Measurements from ENCODE around the gene TMEM134. TPM values are rescaled to one million over a fixed set of nuclear protein-coding genes. Genes with fewer than 3 reads are reported as not detected.

Gene TMEM134
- total and polyA plus RNA-seq, 9 of the 15 experiments (the other 6 are each of a cell fraction or from before 2014, with no cell fraction given), result 0.63 to 48.4 (median 10.7) TPM

- H3K9me1 ChIP-seq (ENCODE audit: control insufficient read depth, insufficient read depth, low read length), result peaks cover 4% of the 10 kb centered on the region
- H3K4me3 ChIP-seq, result peak overlapping the region; percentile 83; the same call in 1 of the 2 replicates
- peaks cover 9 to 43% of the 10 kb centered on the region in 2 experiments; a peak in 4 of 5 replicates for H3K4me1 ChIP-seq (replicated peaks in 1 of 2; ENCODE audit: control insufficient read depth in 2 of 2, insufficient read depth in 2 of 2, low read length in 2 of 2)
- ChIA-PET CTCF (ENCODE audit: low intra/inter-chr PET ratio) (interaction anchor here (1.6 kb wide), 1 partner anchor 29 kb away, joined by 3 read pairs; no protein-coding TSS in a partner anchor), POLR2A (interaction anchor here (3.6 kb wide), 1 partner anchor 8 kb away, joined by 21 read pairs; the partner anchor contains the start of gene PTPRCAP)
- WGBS (ENCODE audit: insufficient coverage, low coverage, missing lambda C conversion rate), result 68% methylated on average over 11 of the region's 11 CpGs
- no peak overlapping the region for H2AFZ ChIP-seq (ENCODE audit: low read depth, low read length)
- H3K4me2 ChIP-seq (ENCODE audit: insufficient read depth, low read length), result peak overlapping the region; percentile 93
- ATAC-seq (no peak), FAIRE-seq (no peak), DNase-seq (ENCODE audit: extremely low read depth in 1 of 4, low spot score in 3 of 4) (no peak)
- peaks cover 55% of the 10 kb centered on the region; the same call in 2 of the 3 replicates for H3K36me3 ChIP-seq (ENCODE audit: control insufficient read depth, insufficient read depth, low read length)
- no peak overlapping the region for H3K27ac ChIP-seq (ENCODE audit: extremely low read depth, low read depth, low read length)
- H3K9me3 ChIP-seq (replicated peaks; ENCODE audit: control insufficient read depth, insufficient read depth, low read depth, low read length), result no peaks in the 10 kb centered on the region
- no peaks in the 10 kb centered on the region for H4K20me1 ChIP-seq (replicated peaks; ENCODE audit: control insufficient read depth, insufficient read depth, low read length)
- no peak for TF ChIP-seq XRCC5 (IDR thresholded peaks at IDR 0.05; ENCODE audit: low read depth, low read length)
- TF ChIP-seq NFIC (IDR thresholded peaks at IDR 0.05), result peak; percentile 81
- BruUV-seq (replicated peaks), result no TSS peak
- in situ Hi-C loops (cut with MboI), result no loop called here
- peaks cover 25% of the 10 kb centered on the region for H3K79me2 ChIP-seq (ENCODE audit: control insufficient read depth, insufficient read depth, low read length)
- peak overlapping the region; percentile 91 to 97; a peak in 2 of 4 replicates for H3K9ac ChIP-seq (ENCODE audit: insufficient read depth in 1 of 2, low read depth in 2 of 2, low read length in 2 of 2)
- intact Hi-C loops (cut with micrococcal nuclease), result loop anchor here (5.0 kb wide), 1 partner anchor 78 kb away; the partner anchor contains the start of genes CDK2AP2 and PITPNM1
- H3K27me3 ChIP-seq (ENCODE audit: control insufficient read depth in 2 of 2, insufficient read depth in 2 of 2, low read length in 2 of 2), result no peaks in the 10 kb centered on the region
Observed at GRCh38 chr11:67429722-67430121, 39.3 kb downstream of the TMEM134 start.

- peaks cover 49% of the 10 kb centered on the region; the same call in 2 of the 3 replicates for H3K36me3 ChIP-seq (ENCODE audit: control insufficient read depth, insufficient read depth, low read length)
- 19% methylated on average over 12 of the region's 12 CpGs for WGBS (ENCODE audit: insufficient coverage, low coverage, missing lambda C conversion rate)
- in situ Hi-C loops (cut with MboI), result no loop called here
- TF ChIP-seq ZBTB7A (IDR thresholded peaks at IDR 0.05; ENCODE audit: borderline replicate concordance, control insufficient read depth, low read depth, low read length) (0 out of 2 replicates have a peak, but pooled peaks have one; percentile 33), JUND (IDR thresholded peaks at IDR 0.05; ENCODE audit: borderline replicate concordance, low read depth, low read length) (no peak), JUND (tag; IDR thresholded peaks at IDR 0.05; ENCODE audit: borderline replicate concordance, low read depth, low read length) (no peak), MAX (CRISPR knock-in tag; IDR thresholded peaks at IDR 0.05) (0 out of 2 replicates have a peak, but pooled peaks have one; percentile 25), NFRKB (IDR thresholded peaks at IDR 0.05; ENCODE audit: low read depth) (no peak)
- intact Hi-C loops (cut with micrococcal nuclease), result loop anchor here (5.0 kb wide), 1 partner anchor 78 kb away; the partner anchor contains the start of genes CDK2AP2 and PITPNM1
- H2AFZ ChIP-seq (ENCODE audit: low read depth, low read length), result 0 out of 2 replicates have a peak overlapping the region, but pooled peaks have one; percentile 93
- peak overlapping the region; percentile 78 for H3K27ac ChIP-seq (ENCODE audit: extremely low read depth, low read depth, low read length)
- H4K20me1 ChIP-seq (replicated peaks; ENCODE audit: control insufficient read depth, insufficient read depth, low read length), result no peaks in the 10 kb centered on the region
- peak; percentile 9; the same call in 1 of the 3 replicates for ATAC-seq
- H3K4me1 ChIP-seq (replicated peaks in 1 of 2; ENCODE audit: control insufficient read depth in 2 of 2, insufficient read depth in 2 of 2, low read length in 2 of 2), result peaks cover 9 to 43% of the 10 kb centered on the region in 2 experiments; a peak in 4 of 5 replicates
- no peaks in the 10 kb centered on the region for H3K9me3 ChIP-seq (replicated peaks; ENCODE audit: control insufficient read depth, insufficient read depth, low read depth, low read length)
- H3K27me3 ChIP-seq (ENCODE audit: control insufficient read depth in 2 of 2, insufficient read depth in 2 of 2, low read length in 2 of 2), result no peaks in the 10 kb centered on the region
- no peak for FAIRE-seq
- H3K4me2 ChIP-seq (ENCODE audit: insufficient read depth, low read length), result peak overlapping the region; percentile 93
- CTCF ChIA-PET (ENCODE audit: low intra/inter-chr PET ratio), result interaction anchor here (1.6 kb wide), 1 partner anchor 28 kb away, joined by 3 read pairs; no protein-coding TSS in a partner anchor
- peak overlapping the region; percentile 91 to 97 for H3K9ac ChIP-seq (ENCODE audit: insufficient read depth in 1 of 2, low read depth in 2 of 2, low read length in 2 of 2)
- peak in 2 of 4 experiments; percentile 40 to 42 for DNase-seq (ENCODE audit: extremely low read depth in 1 of 4, low spot score in 3 of 4)
- TSS peak; percentile 62 for BruUV-seq (replicated peaks)
- H3K79me2 ChIP-seq (ENCODE audit: control insufficient read depth, insufficient read depth, low read length), result peaks cover 25% of the 10 kb centered on the region
- POLR2A ChIA-PET, result interaction anchor here (0.6 to 3.6 kb wide), 4 partner anchors 9 to 65 kb away, joined by 3 to 21 read pairs (median 4); partner anchors contain the start of gene PTPRCAP
- peak overlapping the region; percentile 83 for H3K4me3 ChIP-seq
- H3K9me1 ChIP-seq (ENCODE audit: control insufficient read depth, insufficient read depth, low read length), result peaks cover 4% of the 10 kb centered on the region
Observed at GRCh38 chr11:67429038-67429668, 39.9 kb downstream of the TMEM134 start.

Measured in K562 (cell line).